IPS-18c (cell line): ENCODE results near the gene TUBGCP6.
"Not testable (repeated sequence)": the region's sequence is repeated elsewhere in the genome, so short reads cannot be mapped to it uniquely, and the experiment has no call there.

Experiments
- H3K4me3 ChIP-seq: 2 replicates; pipeline ENCODE4 v1.7.0; 2013; ENCODE audit warnings: low read depth, mild to moderate bottlenecking, low read length, moderate library complexity; ENCODE audit not compliant: insufficient read depth
- H3K9me3 ChIP-seq: one replicate; pipeline ENCODE4 v1.6.1; 2013; ENCODE audit warnings: mild to moderate bottlenecking, low read length, moderate library complexity; ENCODE audit not compliant: control insufficient read depth, insufficient read depth

Gene TUBGCP6

DNA sequence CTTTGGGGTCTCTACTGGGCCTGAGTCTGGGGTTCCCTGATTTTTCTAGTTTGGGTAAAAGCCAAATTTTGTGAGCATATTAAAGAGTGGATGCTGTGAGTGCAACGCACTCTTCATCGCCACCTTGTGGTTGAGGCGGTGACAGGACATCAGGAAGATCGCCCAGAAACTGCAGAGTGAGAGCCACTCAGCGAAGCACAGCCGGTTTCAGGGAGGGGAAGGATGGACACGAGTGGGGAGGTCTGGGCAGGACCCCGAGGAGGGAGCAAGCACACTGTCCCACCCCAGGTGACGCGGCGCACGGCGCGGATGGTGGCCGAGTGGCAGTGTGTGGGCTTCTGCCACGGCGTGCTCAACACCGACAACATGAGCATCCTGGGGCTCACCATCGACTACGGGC is 34.9 kb downstream of the TUBGCP6 start:
- H3K4me3 ChIP-seq = no peak overlapping the region
- no peaks in the 10 kb centered on the region for H3K9me3 ChIP-seq

DNA sequence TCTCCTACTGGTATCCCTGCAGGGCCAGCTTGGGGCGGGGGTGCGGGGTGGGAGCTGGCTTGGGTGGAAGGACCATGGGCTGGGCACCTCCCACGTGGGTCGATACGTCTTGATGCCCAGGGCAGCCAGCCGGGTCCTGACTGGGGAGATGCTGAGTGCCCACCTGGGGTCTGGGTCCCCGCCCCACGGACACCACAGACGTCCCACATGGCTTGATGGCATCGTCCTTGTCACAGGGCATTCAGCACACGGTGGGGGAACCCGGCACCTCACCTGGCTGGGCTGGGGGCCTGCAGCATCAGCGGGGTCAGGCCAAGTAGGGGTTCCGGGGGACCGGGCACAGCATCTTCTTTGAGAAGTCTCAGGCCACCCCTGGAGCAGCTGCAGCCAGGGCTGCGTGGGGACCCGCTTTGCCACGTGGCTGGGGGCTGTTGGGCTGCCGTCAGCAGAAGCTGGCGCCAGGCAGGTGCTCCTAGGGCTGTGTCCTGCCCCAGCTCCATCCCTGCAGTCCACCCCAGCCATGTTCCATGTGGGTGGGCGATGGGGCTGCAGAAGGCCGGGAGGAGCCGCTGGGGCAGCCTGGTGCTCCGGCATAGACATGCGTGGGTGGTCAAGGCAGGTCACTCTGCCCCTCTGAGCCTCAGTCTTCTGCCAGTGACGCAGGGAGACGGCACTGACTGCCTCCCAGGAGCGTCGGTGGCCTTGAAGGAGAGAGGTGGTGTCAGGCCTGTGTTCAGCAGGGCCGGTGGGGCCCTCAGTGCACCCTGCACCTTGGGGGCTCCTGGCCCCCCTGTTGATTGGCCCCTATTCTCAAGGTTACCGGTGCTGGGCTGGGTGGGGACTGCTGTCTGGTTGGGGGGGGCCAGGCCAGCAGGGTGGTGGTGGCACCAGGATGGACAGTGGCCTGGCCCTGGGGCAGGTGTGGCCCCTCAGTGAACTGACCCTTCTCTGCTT is 35.6 kb downstream of the TUBGCP6 start:
- Histone ChIP-seq H3K9me3 (no peaks in the 10 kb centered on the region), H3K4me3 (no peak overlapping the region)

DNA sequence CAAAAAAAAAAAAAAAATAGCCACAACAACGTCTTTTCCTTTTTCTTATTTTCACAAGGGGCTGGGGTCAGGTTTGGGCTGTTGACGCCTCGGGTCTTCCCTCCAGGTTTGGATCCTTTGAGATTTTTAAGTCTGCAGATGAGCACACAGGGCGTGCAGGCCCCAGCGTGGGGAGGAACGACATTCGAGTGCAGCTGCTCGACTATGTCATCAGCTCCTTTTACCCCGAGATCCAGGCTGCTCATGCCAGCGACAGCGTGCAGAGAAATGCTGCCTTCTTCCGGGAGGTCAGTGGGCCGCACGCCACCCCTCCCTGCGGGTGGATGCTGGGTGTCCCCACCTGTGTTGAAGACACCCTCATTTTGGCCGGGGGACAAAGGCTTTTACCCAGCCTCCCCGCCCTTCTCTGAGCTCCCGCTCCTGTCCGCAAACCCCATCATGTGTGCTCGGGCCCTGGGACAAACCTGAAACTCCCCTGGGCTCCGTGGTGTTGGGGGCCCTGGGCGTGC is 36.3 kb downstream of the TUBGCP6 start:
- Histone ChIP-seq H3K4me3 (no peak overlapping the region), H3K9me3 (no peaks in the 10 kb centered on the region)

DNA sequence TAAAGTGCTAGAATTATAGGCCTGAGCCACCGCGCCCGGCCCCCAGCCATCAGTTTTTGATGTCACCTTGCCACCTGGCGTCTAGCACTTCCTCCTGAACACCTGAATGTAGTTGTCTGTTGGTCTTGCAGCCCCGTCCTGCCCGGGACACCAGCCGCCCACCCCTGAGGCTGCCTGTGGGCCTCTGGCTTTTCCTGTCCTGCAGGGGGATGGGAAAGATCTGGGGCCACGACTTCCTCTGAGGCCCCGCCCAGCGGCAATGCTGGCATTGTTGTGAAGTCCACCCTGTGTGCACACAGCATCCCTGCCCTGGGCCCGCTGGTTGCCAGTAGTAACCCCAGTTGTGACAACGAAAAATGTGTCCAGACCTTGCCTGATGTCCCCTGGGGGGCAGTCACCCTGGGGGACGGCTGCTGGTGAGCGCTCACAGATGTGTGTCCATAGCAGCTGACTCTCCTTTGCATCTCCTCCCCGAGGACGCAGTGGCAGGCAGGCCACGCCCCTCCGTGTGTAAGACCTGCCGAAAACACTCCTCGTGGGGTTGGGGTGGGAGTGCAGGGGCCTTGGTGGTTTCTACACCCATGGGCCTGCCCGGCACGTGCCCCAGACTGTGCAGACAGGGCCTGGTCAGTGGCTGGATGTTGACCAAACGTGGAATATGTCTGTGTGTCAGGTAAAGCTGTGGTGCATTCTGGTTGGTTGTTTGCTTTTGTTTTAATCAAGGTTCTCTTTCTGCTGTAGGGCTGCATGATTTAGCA is 37.3 kb downstream of the TUBGCP6 start:
- H3K4me3 ChIP-seq = no peak overlapping the region
- no peaks in the 10 kb centered on the region for H3K9me3 ChIP-seq

DNA sequence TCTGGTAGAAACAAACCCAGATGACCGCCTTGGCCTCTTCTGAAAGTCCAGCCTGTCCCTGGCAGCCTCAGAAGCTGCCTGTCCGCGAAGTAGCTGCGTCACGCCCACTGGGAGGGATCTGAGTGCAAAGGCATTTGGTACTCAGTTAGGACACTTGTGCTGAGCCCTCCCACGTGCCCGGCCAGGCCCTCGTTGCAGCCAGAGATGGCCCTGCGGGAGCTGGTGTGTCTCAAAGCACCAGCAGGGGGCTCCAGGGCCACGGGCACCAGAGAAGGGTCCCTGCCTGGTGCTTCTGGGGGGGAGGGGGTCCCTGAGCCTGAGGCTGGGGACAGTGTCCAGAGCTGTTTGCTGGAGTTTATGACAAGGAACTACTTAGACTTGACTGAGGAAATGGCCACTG is 38.2 kb downstream of the TUBGCP6 start:
- no peak overlapping the region for H3K4me3 ChIP-seq
- no peaks in the 10 kb centered on the region for H3K9me3 ChIP-seq

DNA sequence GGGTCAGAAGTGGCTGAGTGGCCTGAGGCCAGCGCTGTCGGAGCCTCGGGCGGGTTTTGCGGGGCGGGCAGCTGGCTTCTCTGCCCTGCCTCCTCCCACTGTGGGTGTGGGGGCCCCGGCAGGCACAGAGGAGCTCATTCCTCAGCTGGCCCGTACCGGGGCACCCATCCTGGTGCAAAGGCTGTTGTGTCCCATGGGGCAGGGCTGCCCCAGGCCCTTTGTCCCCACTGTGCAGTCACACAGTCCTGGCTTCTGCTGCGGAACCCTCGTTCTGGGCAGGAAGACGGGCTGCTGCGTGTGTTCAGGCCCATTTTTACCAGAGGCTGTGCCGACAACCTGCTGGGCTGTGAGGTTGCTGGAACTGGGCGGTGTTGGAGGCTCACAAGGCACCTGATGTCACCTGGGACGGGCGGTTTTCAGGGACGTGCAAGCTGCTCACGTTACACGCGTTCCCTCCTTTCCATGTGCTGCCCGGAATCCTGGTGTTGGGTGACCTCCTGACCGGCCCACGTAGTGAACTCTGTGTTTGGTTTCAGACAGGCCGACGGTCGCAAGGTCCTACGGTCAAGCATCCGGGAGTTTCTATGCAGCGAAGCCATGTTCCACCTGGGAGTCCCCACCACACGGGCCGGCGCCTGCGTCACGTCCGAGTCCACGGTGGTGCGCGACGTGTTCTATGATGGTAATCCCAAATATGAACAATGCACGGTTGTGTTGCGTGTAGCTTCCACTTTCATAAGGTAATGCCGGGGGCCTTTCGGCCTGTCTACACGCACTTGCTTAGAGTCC is 38.8 kb downstream of the TUBGCP6 start:
- Histone ChIP-seq H3K4me3 (no peak overlapping the region), H3K9me3 (no peaks in the 10 kb centered on the region)

DNA sequence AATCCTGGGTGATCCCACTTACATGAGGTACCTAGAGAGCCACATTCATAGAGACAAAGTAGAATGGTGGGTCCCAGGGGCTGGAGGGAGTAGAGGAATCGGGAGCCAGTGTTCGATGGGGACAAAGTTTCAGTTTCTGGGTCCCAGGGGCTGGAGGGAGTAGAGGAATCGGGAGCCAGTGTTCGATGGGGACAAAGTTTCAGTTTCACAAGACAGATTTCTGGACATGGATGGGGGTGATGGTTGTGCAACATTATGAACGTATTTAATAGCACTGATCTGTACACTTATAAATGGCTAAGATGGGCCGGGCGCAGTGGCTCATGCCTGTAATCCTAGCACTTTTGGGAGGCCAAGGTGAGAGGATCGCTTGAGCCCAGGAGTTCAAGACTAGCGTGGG is 39.8 kb downstream of the TUBGCP6 start:
- not testable (repeated sequence) for H3K4me3 ChIP-seq, H3K9me3 ChIP-seq

DNA sequence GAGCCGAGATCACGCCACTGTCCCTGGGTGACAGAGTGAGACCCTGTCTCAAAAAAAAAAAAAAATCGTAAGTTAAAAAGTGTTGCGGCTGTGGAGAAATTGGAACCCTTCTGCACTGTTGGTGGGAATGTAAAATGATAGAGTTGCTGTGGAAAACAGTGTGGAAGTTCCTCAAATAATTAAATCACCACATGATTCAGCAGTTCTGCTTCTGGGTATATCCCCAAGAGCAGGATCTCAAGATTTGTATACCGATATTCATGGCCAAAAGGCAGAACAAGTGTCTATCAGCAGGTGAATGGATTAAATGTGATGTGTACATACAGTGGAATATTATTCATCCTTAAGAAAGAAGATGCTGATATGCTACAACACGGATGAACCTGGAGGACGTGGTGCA is 40.3 kb downstream of the TUBGCP6 start:
- Histone ChIP-seq H3K9me3 (no peaks in the 10 kb centered on the region), H3K4me3 (no peak overlapping the region)

DNA sequence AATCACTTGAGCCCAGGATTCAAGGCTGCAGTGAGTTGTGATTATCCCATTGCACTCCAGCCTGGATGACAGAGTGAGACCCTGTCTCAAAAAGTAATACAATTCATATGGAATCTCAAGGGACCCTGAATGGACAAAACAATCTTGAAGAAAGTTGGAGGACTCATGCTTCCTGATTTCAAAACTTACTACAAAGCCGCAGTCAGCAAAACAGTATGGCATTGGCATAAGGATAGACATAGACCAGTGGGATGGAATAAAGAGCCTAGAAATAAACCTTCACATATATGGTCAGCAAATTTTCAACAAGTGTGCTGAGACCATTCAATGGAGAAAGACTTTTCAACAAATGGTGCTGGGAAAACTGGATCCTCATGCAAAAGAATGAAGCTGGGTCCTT is 41.5 kb downstream of the TUBGCP6 start:
- H3K9me3 ChIP-seq = no peaks in the 10 kb centered on the region
- no peak overlapping the region for H3K4me3 ChIP-seq

DNA sequence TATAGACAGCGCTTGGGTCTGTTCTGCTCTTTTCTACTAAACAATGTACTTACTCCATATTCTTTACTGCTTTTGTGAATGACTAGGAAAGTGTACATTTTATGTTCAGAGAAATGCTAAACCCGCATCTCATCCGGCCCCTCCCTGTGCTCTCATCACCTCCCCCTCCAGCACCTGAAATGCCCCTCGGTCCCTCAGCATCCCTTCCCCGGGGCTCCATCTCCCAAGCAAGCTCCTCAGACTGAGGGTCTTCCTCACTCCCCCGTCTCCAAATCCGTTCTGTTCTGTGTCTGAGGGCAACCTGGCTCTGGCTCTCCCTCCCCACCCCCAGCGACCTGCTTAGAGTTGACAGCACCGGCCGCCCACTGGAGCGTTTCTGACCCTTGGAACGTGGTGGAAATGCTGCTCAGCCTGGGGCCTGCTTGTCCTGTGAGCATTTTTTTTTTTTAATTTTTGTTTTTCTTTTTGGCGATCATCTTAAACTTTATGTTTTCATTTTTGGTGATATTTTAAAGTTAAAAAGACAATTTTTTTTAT is 42.6 kb downstream of the TUBGCP6 start:
- no peaks in the 10 kb centered on the region for H3K9me3 ChIP-seq

DNA sequence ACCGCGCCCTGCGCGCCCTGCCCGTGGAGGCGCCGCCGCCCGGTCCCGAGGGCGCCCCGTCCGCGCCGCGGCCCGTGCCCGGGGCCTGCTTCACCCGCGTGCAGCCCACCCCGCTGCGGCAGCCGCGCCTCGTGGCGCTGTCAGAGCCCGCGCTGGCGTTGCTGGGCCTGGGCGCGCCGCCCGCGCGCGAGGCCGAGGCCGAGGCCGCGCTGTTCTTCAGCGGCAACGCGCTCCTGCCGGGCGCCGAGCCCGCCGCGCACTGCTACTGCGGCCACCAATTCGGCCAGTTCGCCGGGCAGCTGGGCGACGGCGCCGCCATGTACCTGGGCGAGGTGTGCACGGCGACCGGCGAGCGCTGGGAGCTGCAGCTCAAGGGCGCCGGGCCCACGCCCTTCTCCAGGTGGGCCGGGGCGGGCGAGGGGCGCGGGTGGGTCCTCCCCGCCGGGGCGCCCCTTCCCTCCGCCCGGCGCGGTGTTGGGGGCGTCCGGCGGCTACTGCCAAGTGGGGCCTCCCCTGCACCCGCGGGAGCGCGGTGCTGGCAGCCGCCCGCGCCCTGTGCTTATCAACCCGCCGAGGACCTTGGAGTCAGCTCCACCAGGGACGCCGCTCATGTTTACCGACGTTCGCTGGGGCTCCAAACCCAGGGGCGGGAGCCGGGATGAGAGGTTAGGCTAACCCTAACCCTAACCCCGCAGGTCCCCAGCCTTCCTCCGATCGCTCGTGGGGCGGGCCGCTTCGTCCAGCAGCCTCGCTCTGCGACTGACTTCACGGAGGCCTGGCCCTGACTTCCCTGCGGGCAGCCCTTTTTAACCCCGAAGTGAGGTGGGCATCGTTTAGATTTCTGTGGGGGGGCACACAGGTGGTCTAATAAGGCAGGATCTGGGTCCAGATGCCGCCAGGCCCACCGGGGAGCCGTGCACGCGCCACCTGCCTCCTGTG is 43.4 kb downstream of the TUBGCP6 start:
- Histone ChIP-seq H3K9me3 (no peaks in the 10 kb centered on the region), H3K4me3 (peak overlapping the region; percentile 81)

More for the DNA sequence above, 42.6 kb downstream of the TUBGCP6 start:
- peak overlapping the region; percentile 81 for H3K4me3 ChIP-seq

DNA sequence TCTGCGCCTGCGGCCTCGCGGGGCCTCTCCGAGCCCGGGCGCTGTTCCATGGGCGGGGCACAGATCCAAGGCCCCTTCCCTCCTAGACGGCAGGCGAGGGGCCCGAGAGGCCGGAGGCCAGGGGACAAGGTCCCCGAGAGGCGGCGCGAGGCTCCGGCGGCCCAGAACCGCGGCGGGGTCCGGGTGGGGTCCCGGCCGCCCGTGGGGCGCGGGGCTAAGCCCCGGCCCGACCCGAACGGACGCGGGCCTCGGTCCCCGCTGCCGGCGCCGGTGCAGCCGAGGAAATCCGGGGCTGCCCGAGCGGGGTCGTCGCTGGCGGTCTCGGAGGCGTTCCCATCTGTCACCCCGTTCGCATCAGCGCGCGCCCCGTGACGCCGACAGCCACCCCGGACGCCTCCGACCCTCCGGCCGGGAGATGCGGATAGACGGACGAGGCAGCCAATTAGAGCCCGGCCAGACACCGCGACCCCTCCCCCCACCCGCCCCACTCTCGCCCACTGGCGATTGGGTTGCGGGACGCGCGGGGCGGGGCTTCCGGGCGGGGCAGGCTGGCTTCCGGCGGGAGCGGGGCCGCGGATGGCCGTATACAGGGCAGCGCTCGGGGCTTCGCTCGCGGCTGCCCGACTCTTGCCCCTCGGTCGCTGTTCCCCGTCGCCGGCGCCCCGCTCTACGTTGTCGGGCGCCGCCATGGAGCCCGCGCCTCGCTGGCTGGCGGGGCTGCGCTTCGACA is 44.2 kb downstream of the TUBGCP6 start, which contains the start of gene SELENOO:
Gene SELENOO (plus strand): TSS at position 551 of the 730 bp plus-strand sequence. CDS start 26 bp downstream, at position 577.
- peak within 1 kb of the TSS; percentile 81 for H3K4me3 ChIP-seq
- no peaks in the 10 kb centered on the region for H3K9me3 ChIP-seq

DNA sequence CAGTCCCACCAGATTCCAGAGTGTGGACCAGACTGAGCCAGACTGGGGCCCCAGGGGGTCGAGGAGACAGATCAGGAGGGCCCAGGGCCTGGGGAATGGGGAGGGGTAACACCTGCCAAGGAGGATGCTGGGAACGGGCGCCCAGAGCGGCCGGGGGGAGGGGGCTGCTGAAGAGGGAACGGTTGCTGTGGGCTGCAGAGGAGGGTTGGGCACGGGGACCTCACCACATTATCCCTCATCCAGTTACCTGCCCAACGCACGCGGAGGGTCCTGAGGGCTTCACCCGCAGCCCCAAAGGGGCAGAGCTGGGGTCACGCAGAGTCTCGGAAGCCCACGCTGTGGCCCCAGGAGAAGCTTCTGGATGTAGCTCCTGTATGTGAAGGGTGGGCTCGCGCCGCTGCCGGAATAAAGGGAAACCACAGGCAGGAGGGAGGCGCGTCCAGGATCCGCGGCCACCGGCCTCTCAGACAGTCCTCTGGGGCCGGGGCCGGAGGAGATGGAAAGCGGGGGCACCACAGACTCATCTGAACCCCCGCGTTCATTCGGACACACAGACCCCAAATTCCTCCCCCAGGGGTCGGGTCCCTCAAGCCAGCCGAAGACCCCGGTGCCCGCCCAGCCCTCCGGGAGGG is 44.9 kb downstream of the TUBGCP6 start:
- Histone ChIP-seq H3K4me3 (peak overlapping the region; percentile 81), H3K9me3 (no peaks in the 10 kb centered on the region)

DNA sequence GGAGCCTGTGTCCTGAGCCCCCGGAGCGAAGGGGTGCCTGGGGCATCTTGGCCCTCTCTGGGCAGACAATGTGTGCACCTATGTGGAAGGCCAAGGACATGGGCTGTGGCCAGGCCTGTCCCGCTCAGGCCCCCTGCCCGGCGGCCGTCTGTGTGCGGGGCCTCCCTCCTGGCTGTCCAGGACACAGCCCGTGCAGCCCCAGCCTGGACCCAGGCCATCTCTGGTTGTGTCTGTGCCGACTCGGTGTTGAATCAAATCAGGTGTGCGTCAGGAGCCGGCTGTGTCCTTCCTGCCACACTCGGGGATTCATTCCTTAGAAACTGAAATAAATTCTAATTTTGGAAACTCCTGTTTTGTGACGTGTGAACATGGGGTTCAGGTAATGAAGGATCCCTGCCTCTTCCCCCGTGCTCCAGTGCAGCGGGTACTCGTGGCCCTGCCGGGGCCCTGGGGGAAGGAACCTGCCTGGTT is 45.5 kb downstream of the TUBGCP6 start:
- no peak overlapping the region; the same call in 1 of the 2 replicates for H3K4me3 ChIP-seq

DNA sequence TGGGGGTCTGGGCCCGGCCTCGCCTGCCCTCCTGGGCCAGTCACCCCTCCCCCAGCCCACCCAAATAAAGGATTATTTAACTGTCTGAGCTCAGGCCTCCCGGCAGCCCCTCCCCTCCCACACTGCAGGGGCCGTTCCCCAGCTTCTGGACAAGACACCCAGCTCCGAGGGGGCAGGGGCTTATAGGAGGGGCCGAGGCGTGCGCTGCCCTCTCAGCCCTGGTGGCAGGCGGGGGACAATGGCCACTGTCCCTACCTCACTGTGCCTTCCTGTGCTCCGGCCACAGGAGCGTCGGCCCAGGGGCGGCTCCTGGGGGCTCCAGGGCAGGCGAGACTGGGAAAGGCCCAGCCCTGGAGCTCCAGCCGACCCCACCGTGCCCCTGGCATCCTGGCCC is 46.2 kb downstream of the TUBGCP6 start:
- Histone ChIP-seq H3K9me3 (no peaks in the 10 kb centered on the region), H3K4me3 (no peak overlapping the region)

More for the DNA sequence above, 45.5 kb downstream of the TUBGCP6 start:
- H3K9me3 ChIP-seq = no peaks in the 10 kb centered on the region
